DND-41 (cell line): ENCODE measurements around the gene DRAP1.

Experiments used
- ATAC-seq: fragments of 200-7000 bp; cut with Tn5 transposase; 3 replicates; pipeline ENCODE4 v1.9.1; 2021; ENCODE audit warnings: low read depth; ENCODE audit not compliant: insufficient read depth
- DNase-seq: peaks from one replicate; pipeline ENCODE4 v3.0.0-alpha.2; 2020
- H2AFZ ChIP-seq: 2 replicates; pipeline ENCODE4 v1.6.0; 2012; ENCODE audit warnings: low read depth, low read length
- H3K27ac ChIP-seq: 2 replicates; pipeline ENCODE4 v1.5.1; 2012; ENCODE audit warnings: low read length, inconsistent platforms
- H3K27me3 ChIP-seq: fragments of 200-600 bp; sonication (generic); 2 replicates; pipeline ENCODE4 v1.6.0; 2012; ENCODE audit warnings: low read length, mild to moderate bottlenecking, inconsistent platforms; ENCODE audit not compliant: insufficient read depth, poor library complexity
- H3K36me3 ChIP-seq: 2 replicates; pipeline ENCODE4 v1.5.1; 2012; ENCODE audit warnings: low read length, inconsistent platforms; ENCODE audit not compliant: insufficient read depth
- H3K4me1 ChIP-seq: 2 replicates; pipeline ENCODE4 v1.5.1; 2012; ENCODE audit warnings: mild to moderate bottlenecking, low read length; ENCODE audit not compliant: insufficient read depth
- H3K4me2 ChIP-seq: 2 replicates; pipeline ENCODE4 v1.6.0; 2012; ENCODE audit warnings: mild to moderate bottlenecking, moderate library complexity, low read length, inconsistent platforms; ENCODE audit not compliant: insufficient read depth
- H3K4me3 ChIP-seq, 2 experiments: fragments of 200-600 bp in 1 of 2; shearing (Covaris generic) in 1 of 2; 2 replicates each; pipeline ENCODE4 v1.5.1; 2012 to 2016; ENCODE audit warnings: inconsistent platforms in 2 of 2, low read length in 2 of 2, mild to moderate bottlenecking in 2 of 2, low read depth in 1 of 2, moderate library complexity in 1 of 2
- H3K79me2 ChIP-seq: 2 replicates; pipeline ENCODE4 v1.6.0; 2012; ENCODE audit warnings: low read length, inconsistent platforms; ENCODE audit not compliant: insufficient read depth
- H3K9ac ChIP-seq: 2 replicates; pipeline ENCODE4 v1.6.0; 2012; ENCODE audit warnings: low read depth, mild to moderate bottlenecking, inconsistent platforms, low read length, moderate library complexity
- H3K9me3 ChIP-seq: 2 replicates; pipeline ENCODE4 v1.5.1; 2012; ENCODE audit warnings: low read length, moderate library complexity, mild to moderate bottlenecking, inconsistent platforms; ENCODE audit not compliant: insufficient read depth, severe bottlenecking
- H4K20me1 ChIP-seq: 2 replicates; pipeline ENCODE4 v1.6.0; 2012; ENCODE audit warnings: low read length; ENCODE audit not compliant: insufficient read depth
- EZH2 ChIP-seq: IDR thresholded peaks from 3 replicates; pipeline ENCODE4 v1.6.1; 2012; ENCODE audit warnings: borderline replicate concordance, low read depth, mild to moderate bottlenecking, moderate library complexity, low read length, inconsistent platforms; ENCODE audit not compliant: severe bottlenecking
- TF ChIP-seq, protein P1 (sequence below): IDR thresholded peaks from 2 replicates; pipeline ENCODE4 v1.5.1; 2012; ENCODE audit warnings: borderline replicate concordance, low read length, moderate library complexity, mild to moderate bottlenecking; ENCODE audit not compliant: poor library complexity, severe bottlenecking; ENCODE audit errors: extremely low read depth

DRAP1 gene

DNA sequence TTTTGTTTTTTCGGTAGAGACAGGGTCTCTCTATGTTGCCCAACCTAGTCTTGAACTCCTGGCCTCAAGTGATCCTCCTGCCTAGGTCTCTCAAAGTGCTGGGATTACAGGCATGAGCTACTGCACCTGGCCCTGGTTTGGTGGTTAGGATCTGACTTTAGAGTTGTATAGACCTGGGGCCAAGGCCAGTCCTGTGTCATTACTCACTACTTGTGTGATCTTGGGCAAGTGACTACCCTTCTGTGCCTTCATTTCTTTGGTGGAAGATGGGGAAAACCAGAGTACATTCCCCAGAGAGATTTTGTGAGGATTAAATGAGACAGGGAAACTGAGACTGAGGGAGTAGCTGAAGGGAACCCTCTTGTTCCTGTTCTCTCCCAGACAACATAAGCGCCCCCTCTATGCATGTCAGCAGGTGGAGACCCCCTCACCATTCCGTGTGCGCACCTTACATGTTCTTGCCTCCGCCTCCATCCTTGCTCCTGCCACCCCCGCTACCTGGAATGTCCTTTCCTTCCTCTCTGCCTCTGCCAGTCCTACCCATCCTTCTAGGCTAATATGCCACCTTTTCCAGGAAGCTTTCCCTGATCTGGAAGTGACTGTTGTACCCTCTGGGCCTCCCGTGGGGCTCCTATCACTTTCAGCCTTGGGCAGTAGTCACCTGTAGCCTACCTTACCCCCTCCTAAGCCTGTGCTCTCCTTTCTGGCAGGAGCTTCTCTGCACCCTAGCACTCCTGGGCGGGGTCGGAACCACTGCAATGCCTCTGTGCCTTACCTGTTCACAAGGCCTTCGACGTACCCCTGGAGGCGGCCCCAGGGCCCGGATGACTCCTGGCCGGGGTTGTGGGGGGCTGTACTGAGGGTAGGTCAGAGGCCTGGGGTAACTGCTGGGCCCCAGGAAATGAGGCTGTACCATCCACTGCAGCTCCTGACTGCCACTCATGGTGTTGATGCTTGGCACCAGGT lies 22.9 kb upstream of the DRAP1 start:
- DNase-seq (no peak), ATAC-seq (no peak)
- Histone ChIP-seq H2AFZ (no peak overlapping the region), H3K4me2 (no peak overlapping the region), H3K9me3 (no peaks in the 10 kb centered on the region), H3K79me2 (peaks cover 7% of the 10 kb centered on the region), H3K4me1 (peaks cover 42% of the 10 kb centered on the region), H3K4me3 (no peak overlapping the region), H3K27ac (no peak overlapping the region), H3K36me3 (no peaks in the 10 kb centered on the region), H3K27me3 (peaks cover 32% of the 10 kb centered on the region), H3K9ac (no peak overlapping the region), H4K20me1 (peaks cover 22% of the 10 kb centered on the region; the same call in 1 of the 2 replicates)
- TF ChIP-seq, protein P1, sequence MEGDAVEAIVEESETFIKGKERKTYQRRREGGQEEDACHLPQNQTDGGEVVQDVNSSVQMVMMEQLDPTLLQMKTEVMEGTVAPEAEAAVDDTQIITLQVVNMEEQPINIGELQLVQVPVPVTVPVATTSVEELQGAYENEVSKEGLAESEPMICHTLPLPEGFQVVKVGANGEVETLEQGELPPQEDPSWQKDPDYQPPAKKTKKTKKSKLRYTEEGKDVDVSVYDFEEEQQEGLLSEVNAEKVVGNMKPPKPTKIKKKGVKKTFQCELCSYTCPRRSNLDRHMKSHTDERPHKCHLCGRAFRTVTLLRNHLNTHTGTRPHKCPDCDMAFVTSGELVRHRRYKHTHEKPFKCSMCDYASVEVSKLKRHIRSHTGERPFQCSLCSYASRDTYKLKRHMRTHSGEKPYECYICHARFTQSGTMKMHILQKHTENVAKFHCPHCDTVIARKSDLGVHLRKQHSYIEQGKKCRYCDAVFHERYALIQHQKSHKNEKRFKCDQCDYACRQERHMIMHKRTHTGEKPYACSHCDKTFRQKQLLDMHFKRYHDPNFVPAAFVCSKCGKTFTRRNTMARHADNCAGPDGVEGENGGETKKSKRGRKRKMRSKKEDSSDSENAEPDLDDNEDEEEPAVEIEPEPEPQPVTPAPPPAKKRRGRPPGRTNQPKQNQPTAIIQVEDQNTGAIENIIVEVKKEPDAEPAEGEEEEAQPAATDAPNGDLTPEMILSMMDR, result no peak
- TF ChIP-seq EZH2, result no peak

DNA sequence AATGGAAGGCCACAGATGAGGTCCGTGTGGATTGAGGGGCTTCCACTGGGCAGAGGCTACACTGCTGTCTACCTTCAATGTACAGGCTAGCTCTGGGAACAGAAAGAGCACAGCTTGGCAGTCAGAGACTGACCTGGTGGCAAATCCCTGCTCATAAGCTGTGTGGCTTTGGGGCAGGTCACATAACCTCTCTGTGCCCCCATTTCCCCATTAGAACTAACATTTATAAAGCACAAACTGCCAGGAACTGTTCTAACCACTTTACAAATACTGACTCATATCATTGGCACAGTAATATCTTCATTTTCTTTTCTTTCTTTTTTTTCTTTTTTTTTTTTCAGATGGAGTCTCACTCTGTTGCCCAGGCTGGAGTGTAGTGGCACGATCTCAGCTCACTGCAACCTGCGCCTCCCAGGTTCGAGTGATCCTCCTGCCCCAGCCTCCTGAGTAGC lies 22.2 kb upstream of the DRAP1 start:
- Histone ChIP-seq H2AFZ (no peak overlapping the region), H3K4me1 (peaks cover 34% of the 10 kb centered on the region), H3K9me3 (no peaks in the 10 kb centered on the region), H3K4me2 (no peak overlapping the region), H3K79me2 (no peaks in the 10 kb centered on the region), H3K9ac (no peak overlapping the region), H4K20me1 (peaks cover 15% of the 10 kb centered on the region; the same call in 1 of the 2 replicates), H3K27ac (no peak overlapping the region), H3K36me3 (no peaks in the 10 kb centered on the region), H3K27me3 (peaks cover 39% of the 10 kb centered on the region), H3K4me3 (no peak overlapping the region)
- no peak for DNase-seq
- ATAC-seq, result no peak
- no peak for TF ChIP-seq EZH2
- TF ChIP-seq, protein P1, result no peak

DNA sequence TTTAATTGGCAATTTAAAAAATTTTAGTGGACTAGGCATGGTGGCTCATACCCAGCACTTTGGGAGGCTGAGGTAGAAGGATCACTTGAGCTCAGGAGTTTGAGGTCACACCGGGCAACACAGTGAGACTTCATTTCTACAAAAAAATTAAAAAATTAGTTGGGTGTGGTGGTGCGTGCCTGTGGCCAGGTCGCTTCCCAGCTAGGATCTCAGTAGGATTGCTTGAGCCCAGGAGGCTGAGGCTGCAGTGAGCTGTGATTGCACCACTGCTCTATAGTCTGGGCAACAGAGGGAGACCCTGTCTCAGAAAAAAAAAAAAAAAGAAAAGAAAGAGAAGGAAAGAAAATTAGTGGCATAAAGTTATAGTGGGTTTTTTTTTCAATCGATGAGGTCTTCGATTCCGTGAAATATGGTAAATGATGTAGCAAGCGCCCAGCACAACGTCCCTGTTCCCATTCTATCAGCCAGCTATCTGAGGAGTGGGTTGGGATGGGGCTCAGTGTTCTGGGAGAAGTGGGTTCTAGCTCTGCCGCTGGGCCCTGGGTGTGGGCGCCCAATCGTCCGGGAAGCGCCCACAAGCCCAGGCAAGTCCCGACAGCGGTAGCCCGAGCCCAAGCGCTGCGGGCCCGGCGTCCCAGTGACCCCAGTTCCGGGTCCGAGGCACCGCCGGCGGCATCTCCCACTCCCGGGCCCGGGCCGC lies 20.4 kb upstream of the DRAP1 start:
- Histone ChIP-seq H3K36me3 (no peaks in the 10 kb centered on the region), H3K4me1 (peaks cover 23% of the 10 kb centered on the region)

More for the DNA sequence above, 20.4 kb upstream of the DRAP1 start:
- Histone ChIP-seq H3K4me2 (peak overlapping the region; percentile 69), H3K9me3 (no peaks in the 10 kb centered on the region), H2AFZ (peak overlapping the region; percentile 41; the same call in 1 of the 2 replicates), H4K20me1 (0 out of 2 replicates have a peak, but pooled peaks cover 5% of the 10 kb centered on the region), H3K27me3 (peaks cover 46% of the 10 kb centered on the region), H3K79me2 (no peaks in the 10 kb centered on the region), H3K27ac (no peak overlapping the region), H3K9ac (peak overlapping the region; percentile 43; the same call in 1 of the 2 replicates), H3K4me3 (peak overlapping the region in 1 of 2 experiments; percentile 53; a peak in 2 of 4 replicates)
- TF ChIP-seq, protein P1, result no peak
- peak; percentile 5 for TF ChIP-seq EZH2
- no peak for DNase-seq
- no peak for ATAC-seq
